Measurements from ENCODE around the gene MXRA5.
"Not testable (repeated sequence)": the region's sequence is repeated elsewhere in the genome, so short reads cannot be mapped to it uniquely, and the experiment has no call there.

The MXRA5 gene

GRCh38 chrX:3346501-3347259, at the start of gene MXRA5:
MXRA5 (minus strand) TSS chrX:3346652; CDS start chrX:3343833, 2,819 bp downstream.
- no peak for DNase-seq (ENCODE audit: low spot score)

GRCh38 chrX:3393581-3394111, 47.2 kb upstream of the MXRA5 start:
- DNase-seq (ENCODE audit: low spot score) = peak; percentile 2

GRCh38 chrX:3393178-3393577, 46.7 kb upstream of the MXRA5 start:
- no peak for DNase-seq (ENCODE audit: low spot score)

GRCh38 chrX:3388457-3388856, 42.0 kb upstream of the MXRA5 start:
- no peak for DNase-seq (ENCODE audit: low spot score)

- peak; percentile 8 for DNase-seq (ENCODE audit: low spot score)
These were observed 37.9 kb upstream of the MXRA5 start for GRCh38 chrX:3384327-3384726.

GRCh38 chrX:3380603-3381002, 34.2 kb upstream of the MXRA5 start:
- DNase-seq (ENCODE audit: low spot score) = no peak

- DNase-seq (ENCODE audit: low spot score) = no peak
These were observed 32.7 kb upstream of the MXRA5 start for GRCh38 chrX:3379111-3379510.

GRCh38 chrX:3378156-3378555, 31.7 kb upstream of the MXRA5 start:
- DNase-seq (ENCODE audit: low spot score) = no peak

- DNase-seq (ENCODE audit: low spot score) = no peak
These were observed 31.1 kb upstream of the MXRA5 start for GRCh38 chrX:3377560-3377959.

GRCh38 chrX:3375878-3376508, 29.5 kb upstream of the MXRA5 start:
- not testable (repeated sequence) for DNase-seq (ENCODE audit: low spot score)

- no peak for DNase-seq (ENCODE audit: low spot score)
These were observed 27.8 kb upstream of the MXRA5 start for GRCh38 chrX:3374108-3374800.

- no peak for DNase-seq (ENCODE audit: low spot score)
These were observed 24.7 kb upstream of the MXRA5 start for GRCh38 chrX:3371163-3371562.

- DNase-seq (ENCODE audit: low spot score) = no peak
These were observed 24.2 kb upstream of the MXRA5 start for GRCh38 chrX:3370656-3371055.

- DNase-seq (ENCODE audit: low spot score) = no peak
These were observed 16.5 kb upstream of the MXRA5 start for GRCh38 chrX:3362956-3363355.

GRCh38 chrX:3360881-3361280, 14.4 kb upstream of the MXRA5 start:
- no peak for DNase-seq (ENCODE audit: low spot score)

- DNase-seq (ENCODE audit: low spot score) = not testable (repeated sequence)
These were observed 6.3 kb upstream of the MXRA5 start for GRCh38 chrX:3352741-3353140.

- no peak for DNase-seq (ENCODE audit: low spot score)
These were observed 4.8 kb upstream of the MXRA5 start for GRCh38 chrX:3351276-3351675.

- DNase-seq (ENCODE audit: low spot score) = no peak
These were observed 1.7 kb upstream of the MXRA5 start for GRCh38 chrX:3348191-3348590.

GRCh38 chrX:3345281-3346191, 916 bp downstream of the MXRA5 start:
- no peak for DNase-seq (ENCODE audit: low spot score)

GRCh38 chrX:3343569-3343968, 2.9 kb downstream of the MXRA5 start:
- DNase-seq (ENCODE audit: low spot score) = not testable (repeated sequence)

GRCh38 chrX:3340016-3340415, 6.4 kb downstream of the MXRA5 start:
- DNase-seq (ENCODE audit: low spot score) = no peak

- DNase-seq (ENCODE audit: low spot score) = no peak
These were observed 19.8 kb downstream of the MXRA5 start for GRCh38 chrX:3326681-3327080.

Measured in SW480 (cell line).